ENCODE results near the gene ARF6. TPM values are rescaled to one million over a fixed set of nuclear protein-coding genes. Genes with fewer than 3 reads are reported as not detected.
"Not testable (repeated sequence)": the region's sequence is repeated elsewhere in the genome, so short reads cannot be mapped to it uniquely, and the experiment has no call there.

ARF6 gene
- polyA plus RNA-seq, 3 donors = 13.2 to 40.7 (median 36.2) TPM

GRCh38 chr14:49931523-49931922 is 38.6 kb downstream of the ARF6 start:
- WGBS, 3 donors = 90 to 96% (median 96%) methylated on average over 3 of the region's 3 CpGs
- no peak overlapping the region for H3K27ac ChIP-seq (ENCODE audit: low read depth, low read length)

- H3K27ac ChIP-seq (ENCODE audit: low read depth, low read length) = no peak overlapping the region
- WGBS, 3 donors = 91 to 96% (median 91%) methylated on average over 4 of the region's 4 CpGs
These were observed 40.2 kb downstream of the ARF6 start for GRCh38 chr14:49933128-49933527.

- 90 to 93% (median 91%) methylated on average over 5 of the region's 5 CpGs for WGBS, 3 donors
- no peak overlapping the region for H3K27ac ChIP-seq (ENCODE audit: low read depth, low read length)
These were observed 40.8 kb downstream of the ARF6 start for GRCh38 chr14:49933704-49934103.

- no peak overlapping the region for H3K27ac ChIP-seq (ENCODE audit: low read depth, low read length)
These were observed 41.8 kb downstream of the ARF6 start for GRCh38 chr14:49934646-49935045.

GRCh38 chr14:49935526-49935925 is 42.6 kb downstream of the ARF6 start:
- WGBS, 3 donors = 56 to 99% (median 99%) methylated on average over 3 of the region's 3 CpGs
- no peak overlapping the region for H3K27ac ChIP-seq (ENCODE audit: low read depth, low read length)

GRCh38 chr14:49936246-49936645 is 43.4 kb downstream of the ARF6 start:
- 77 to 91% (median 84%) methylated on average over 2 of the region's 2 CpGs for WGBS, 3 donors

GRCh38 chr14:49936882-49937281 is 44.0 kb downstream of the ARF6 start:
- not testable (repeated sequence) for H3K27ac ChIP-seq (ENCODE audit: low read depth, low read length)
- 90 to 93% (median 93%) methylated on average over 5 of the region's 5 CpGs for WGBS, 3 donors

More at GRCh38 chr14:49936246-49936645, 43.4 kb downstream of the ARF6 start:
- H3K27ac ChIP-seq (ENCODE audit: low read depth, low read length) = not testable (repeated sequence)

GRCh38 chr14:49939215-49939614 is 46.3 kb downstream of the ARF6 start:
- H3K27ac ChIP-seq (ENCODE audit: low read depth, low read length) = not testable (repeated sequence)
- 96 to 98% (median 98%) methylated on average over 2 of the region's 2 CpGs for WGBS, 3 donors

GRCh38 chr14:49939884-49940510 is 47.1 kb downstream of the ARF6 start:
- WGBS, 3 donors = 64 to 74% (median 70%) methylated on average over 6 of the region's 6 CpGs

GRCh38 chr14:49940808-49941421 is 48.0 kb downstream of the ARF6 start:
- no peak overlapping the region for H3K27ac ChIP-seq (ENCODE audit: low read depth, low read length)

More at GRCh38 chr14:49939884-49940510, 47.1 kb downstream of the ARF6 start:
- H3K27ac ChIP-seq (ENCODE audit: low read depth, low read length) = no peak overlapping the region

GRCh38 chr14:49942090-49942489 is 49.2 kb downstream of the ARF6 start:
- WGBS, 3 donors = 81 to 83% (median 83%) methylated on average over 2 of the region's 2 CpGs
- H3K27ac ChIP-seq (ENCODE audit: low read depth, low read length) = no peak overlapping the region

More at GRCh38 chr14:49940808-49941421, 48.0 kb downstream of the ARF6 start:
- WGBS, 3 donors = 27 to 61% (median 30%) methylated on average over 1 of the region's 1 CpG

GRCh38 chr14:49944501-49944900 is 51.6 kb downstream of the ARF6 start:
- H3K27ac ChIP-seq (ENCODE audit: low read depth, low read length) = no peak overlapping the region
- 62 to 86% (median 70%) methylated on average over 1 of the region's 1 CpG for WGBS, 3 donors

- H3K27ac ChIP-seq (ENCODE audit: low read depth, low read length) = no peak overlapping the region
- 88 to 90% (median 89%) methylated on average over 8 of the region's 8 CpGs for WGBS, 3 donors
These were observed 52.8 kb downstream of the ARF6 start for GRCh38 chr14:49945448-49946319.

Other genes with a start within 250 kb of the ARF6 start
- 1 to 10 TPM in 2 of 3 donors, under 1 TPM in 1; 0.90 to 3.3 (median 1.4) TPM for gene POLE2, start 204.9 kb upstream of the ARF6 start, polyA plus RNA-seq
- 1 to 10 TPM; 1.2 to 3.8 (median 2.6) TPM for gene KLHDC1, start 200.0 kb upstream of the ARF6 start, polyA plus RNA-seq
- 10 to 100 TPM; 41.7 to 50.1 (median 46.4) TPM for gene KLHDC2, start 124.9 kb upstream of the ARF6 start, polyA plus RNA-seq
- 10 to 100 TPM in 2 of 3 donors, 1 to 10 TPM in 1; 8.1 to 38.7 (median 21.0) TPM for gene NEMF, start 40.3 kb upstream of the ARF6 start, polyA plus RNA-seq
- 1 to 10 TPM; 3.5 to 8.4 (median 6.0) TPM for gene VCPKMT, start 223.5 kb downstream of the ARF6 start, polyA plus RNA-seq

All from adipose tissue (tissue), 3 donors.